AG04450 (cell line): ENCODE results near the gene TMED10. TPM values are rescaled to one million over a fixed set of nuclear protein-coding genes. Genes with fewer than 3 reads are reported as not detected.

ENCODE experiments used
- CTCF ChIA-PET: fragments of 300-600, 350-600 bp; formaldehyde crosslinking; extraction: SDS; loops from one replicate; lab custom pipeline; 2022; ENCODE audit warnings: antibody characterized with exemption, inconsistent platforms; lab: Charles Lee
- POLR2A ChIA-PET: fragments of 350-600 bp; formaldehyde crosslinking; extraction: SDS; loops from one replicate; lab custom pipeline; 2021; ENCODE audit warnings: antibody characterized with exemption, inconsistent platforms; lab: Yijun Ruan, JAX
- DNase-seq: peaks from one replicate; pipeline ENCODE4 v3.0.0-alpha.2; 2011; ENCODE audit warnings: low read depth, low spot score
- H3K27ac ChIP-seq: one replicate; pipeline ENCODE4 v1.5.1; 2012; ENCODE audit warnings: low read depth, low read length, control low read depth
- H3K27me3 ChIP-seq: one replicate; pipeline ENCODE4 v1.6.0; 2012; ENCODE audit warnings: low read length; ENCODE audit not compliant: control insufficient read depth, insufficient read depth
- H3K4me3 ChIP-seq: 2 replicates; pipeline ENCODE4 v1.5.1; 2011; ENCODE audit warnings: mild to moderate bottlenecking, low read depth, low read length, control low read depth
- H3K9me3 ChIP-seq: 2 replicates; pipeline ENCODE4 v1.5.1; 2012; ENCODE audit warnings: low read length; ENCODE audit not compliant: control insufficient read depth, insufficient read depth
- CTCF ChIP-seq: IDR thresholded peaks from 2 replicates; pipeline ENCODE4 v1.5.1; 2011; ENCODE audit warnings: low read depth, low read length, control low read depth, inconsistent platforms
- polyA plus RNA-seq: library from polyadenylated mRNA; depleted of rRNA; stranded (reverse); fragments of >200 nt; gene quantifications from 2 replicates; pipeline ENCODE4 v1.2.3, GENCODE V29; 2011

Gene TMED10
- polyA plus RNA-seq, 1 experiment: 414 TPM

- H3K4me3 ChIP-seq: no peak overlapping the region
- POLR2A ChIA-PET: interaction anchor here (0.6 kb wide), 1 partner anchor 35 kb away, joined by 3 read pairs; no protein-coding TSS in a partner anchor
- peak overlapping the region; percentile 49 for H3K27ac ChIP-seq
- CTCF ChIA-PET: interaction anchor here (0.6 to 0.8 kb wide), 2 partner anchors 21 to 87 kb away, joined by 3 to 4 read pairs; no protein-coding TSS in a partner anchor
- no peak for DNase-seq
- H3K27me3 ChIP-seq: no peaks in the 10 kb centered on the region
- H3K9me3 ChIP-seq: no peaks in the 10 kb centered on the region
- TF ChIP-seq CTCF: peak; percentile 54
Observed at GRCh38 chr14:75147423-75148071, 28.9 kb downstream of the TMED10 start.

DNA sequence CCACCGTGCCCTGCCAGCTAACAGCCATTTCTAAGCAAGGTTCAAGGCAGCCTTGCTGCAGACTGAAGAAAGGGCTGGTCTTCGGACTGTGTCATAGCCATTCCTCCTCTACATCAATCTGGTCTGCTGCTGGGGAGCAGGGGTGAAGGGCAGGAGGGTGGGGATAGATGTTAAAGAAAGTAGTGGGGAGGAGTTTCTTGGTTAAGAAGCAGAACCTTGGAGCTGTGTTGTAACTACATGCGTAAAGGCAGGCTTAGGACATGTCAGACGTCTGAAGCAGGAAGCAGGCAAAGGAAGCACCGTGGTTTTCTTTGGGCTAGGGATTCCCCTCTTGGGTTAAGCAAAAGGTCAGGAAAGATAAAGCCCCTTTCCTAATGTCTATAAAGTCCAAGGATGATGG, 31.5 kb downstream of the TMED10 start:
- no peak for DNase-seq
- POLR2A ChIA-PET: no interaction called here
- H3K27me3 ChIP-seq: no peaks in the 10 kb centered on the region
- TF ChIP-seq CTCF: no peak
- no peaks in the 10 kb centered on the region for H3K9me3 ChIP-seq
- CTCF ChIA-PET: interaction anchor here (0.7 to 1.0 kb wide), 2 partner anchors 152 to 155 kb away, joined by 3 to 10 read pairs; no protein-coding TSS in a partner anchor
- no peak overlapping the region for H3K27ac ChIP-seq
- H3K4me3 ChIP-seq: no peak overlapping the region

DNA sequence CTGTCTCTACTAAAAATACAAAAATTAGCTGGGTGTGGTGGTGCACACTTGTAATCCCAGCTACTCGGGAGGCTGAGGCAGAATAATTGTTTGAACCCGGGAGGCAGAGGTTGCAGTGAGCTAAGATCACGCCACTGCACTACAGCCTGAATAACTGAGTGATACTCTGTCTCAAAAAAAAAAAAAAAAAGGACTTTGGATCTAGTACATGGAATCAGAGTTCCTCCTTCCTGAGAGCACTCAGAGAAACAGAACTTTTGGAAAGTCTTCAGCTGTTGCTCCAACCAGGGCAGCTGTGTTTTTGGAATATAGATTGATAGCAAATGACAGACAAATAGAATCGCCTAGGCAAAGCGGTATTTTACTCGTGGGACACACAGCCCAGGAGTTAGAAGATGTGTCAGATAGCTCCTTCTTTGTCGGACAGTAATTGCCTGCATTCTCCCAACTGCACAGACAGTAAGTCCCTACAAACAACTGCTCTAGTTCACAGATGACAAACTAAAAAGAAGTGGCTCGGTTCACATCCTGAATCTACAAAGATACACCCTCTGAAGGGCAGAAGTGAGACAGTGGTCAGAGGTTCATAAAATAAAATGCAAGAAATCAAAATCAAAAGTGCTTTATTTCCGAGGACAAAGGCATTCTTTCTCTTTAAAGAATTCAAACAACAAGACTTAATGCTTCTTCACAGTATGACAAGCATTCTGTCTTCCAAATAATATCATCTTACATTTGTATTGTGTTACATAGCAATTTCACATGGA, 32.5 kb downstream of the TMED10 start:
- CTCF ChIA-PET: interaction anchor here (0.6 to 1.5 kb wide), 6 partner anchors 12 to 160 kb away, joined by 3 to 5 read pairs (median 4); no protein-coding TSS in a partner anchor
- POLR2A ChIA-PET: interaction anchor here (0.5 to 0.7 kb wide), 2 partner anchors 33 to 127 kb away, joined by 3 read pairs; no protein-coding TSS in a partner anchor
- no peak for DNase-seq
- no peaks in the 10 kb centered on the region for H3K9me3 ChIP-seq
- H3K27ac ChIP-seq: no peak overlapping the region
- TF ChIP-seq CTCF: no peak
- H3K4me3 ChIP-seq: no peak overlapping the region
- no peaks in the 10 kb centered on the region for H3K27me3 ChIP-seq

DNA sequence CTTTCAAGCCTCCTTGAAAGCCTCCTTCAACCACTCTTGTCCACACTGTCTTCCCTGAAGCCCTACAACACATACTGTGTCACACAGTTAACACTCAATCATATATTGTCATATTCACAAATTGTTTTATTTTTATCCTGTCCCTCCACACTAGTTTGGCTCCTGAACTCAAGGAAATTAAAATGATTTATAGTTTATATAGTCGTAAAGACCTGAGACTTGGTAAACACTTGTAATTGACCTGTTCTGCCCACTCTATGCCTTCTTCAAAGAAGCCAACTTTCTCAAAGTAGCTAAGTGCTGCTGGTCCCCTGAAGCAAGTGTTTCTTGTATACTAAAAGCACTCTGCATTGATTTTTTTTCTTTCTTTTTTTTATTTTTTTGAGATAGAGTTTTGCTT, 33.9 kb downstream of the TMED10 start:
- no peak for DNase-seq
- Histone ChIP-seq H3K4me3 (no peak overlapping the region), H3K27me3 (no peaks in the 10 kb centered on the region), H3K27ac (no peak overlapping the region), H3K9me3 (no peaks in the 10 kb centered on the region)
- POLR2A ChIA-PET: no interaction called here
- CTCF ChIA-PET: interaction anchor here (1.9 to 2.3 kb wide), 2 partner anchors 153 to 161 kb away, joined by 5 to 9 read pairs; no protein-coding TSS in a partner anchor
- TF ChIP-seq CTCF: no peak
